ENCODE results near the gene ACOX1. TPM values are rescaled to one million over a fixed set of nuclear protein-coding genes. Genes with fewer than 3 reads are reported as not detected.

ACOX1 gene
- total RNA-seq, 1 donor from 2014 or later: 64.6 TPM

DNA sequence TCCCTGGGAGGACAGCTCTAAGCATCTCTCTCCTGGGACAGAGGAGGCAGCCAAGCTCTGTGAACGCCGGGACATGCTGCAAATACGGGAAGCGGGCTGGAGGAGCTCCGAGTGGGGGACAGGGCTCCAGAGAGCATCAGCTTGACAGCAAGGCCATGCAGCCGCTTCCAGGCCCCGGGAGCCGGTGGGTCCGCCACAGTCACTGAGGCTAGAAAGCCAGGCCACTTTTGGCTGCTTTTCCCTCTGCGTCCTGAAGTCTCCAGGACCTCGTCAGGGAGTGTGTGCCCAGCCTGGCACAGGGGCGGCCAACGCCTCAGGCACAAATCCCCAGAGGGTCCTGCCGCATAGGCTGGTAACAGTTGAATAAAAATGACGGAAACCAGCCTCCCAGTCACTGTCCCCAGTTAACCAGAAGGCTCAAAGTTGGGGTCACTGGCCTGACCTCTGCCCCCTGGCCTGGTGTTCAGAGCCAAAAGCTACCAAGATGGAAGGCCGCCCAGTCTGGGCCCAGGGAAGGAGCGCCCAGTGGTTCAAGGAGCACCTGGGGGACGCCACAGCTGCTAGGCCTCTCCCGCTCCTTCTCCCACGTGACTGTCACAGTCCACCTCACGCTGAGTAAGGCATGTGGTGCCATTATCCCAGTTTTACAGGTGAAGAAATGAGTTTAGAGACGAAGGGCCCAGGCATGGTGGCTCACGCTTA is 79.0 kb downstream of the ACOX1 start:
- intact Hi-C loops (cut with DNase I): no loop called here
- ATAC-seq: no peak
- DNase-seq (ENCODE audit: low spot score): no peak

DNA sequence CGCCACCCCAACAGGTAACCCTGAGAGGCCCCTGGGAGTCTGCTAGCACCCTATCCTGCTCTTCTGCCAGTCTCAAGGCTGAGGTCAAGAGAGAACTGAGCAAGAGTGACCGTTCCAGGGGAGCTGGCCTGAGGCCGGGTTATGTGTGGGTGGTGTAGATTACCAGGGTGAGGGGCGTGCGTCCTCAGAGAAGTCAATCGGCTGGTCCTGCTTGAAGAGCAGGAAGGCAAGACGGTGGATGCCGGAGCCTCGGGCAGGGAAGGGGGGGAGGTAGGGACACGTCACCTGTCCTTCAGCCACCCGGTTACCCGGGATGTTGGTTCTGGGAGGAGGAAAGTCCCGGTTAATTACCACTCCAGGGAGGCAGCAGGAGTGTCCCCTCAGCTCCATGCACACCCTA is 79.6 kb downstream of the ACOX1 start:
- intact Hi-C loops (cut with DNase I): no loop called here
- no peak for DNase-seq (ENCODE audit: low spot score)
- ATAC-seq: no peak

- DNase-seq (ENCODE audit: low spot score) (no peak), ATAC-seq (no peak)
- intact Hi-C loops (cut with DNase I): no loop called here
These were observed 80.2 kb downstream of the ACOX1 start for GRCh38 chr17:75898791-75899190.

- ATAC-seq (no peak), DNase-seq (ENCODE audit: low spot score) (no peak)
- intact Hi-C loops (cut with DNase I): no loop called here
These were observed 80.9 kb downstream of the ACOX1 start for GRCh38 chr17:75898065-75898464.

GRCh38 chr17:75897160-75898019 is 81.6 kb downstream of the ACOX1 start:
- ATAC-seq: peak; percentile 3
- intact Hi-C loops (cut with DNase I): no loop called here
- DNase-seq (ENCODE audit: low spot score): no peak

GRCh38 chr17:75896415-75897159 is 82.4 kb downstream of the ACOX1 start, which contains the start of gene TRIM65:
Gene TRIM65, minus strand, starts transcription at chr17:75896951. Its CDS starts 14 bp downstream, at chr17:75896937.
- DNase-seq (ENCODE audit: low spot score) (peak; percentile 91), ATAC-seq (peak; percentile 78)
- intact Hi-C loops (cut with DNase I): no loop called here

DNA sequence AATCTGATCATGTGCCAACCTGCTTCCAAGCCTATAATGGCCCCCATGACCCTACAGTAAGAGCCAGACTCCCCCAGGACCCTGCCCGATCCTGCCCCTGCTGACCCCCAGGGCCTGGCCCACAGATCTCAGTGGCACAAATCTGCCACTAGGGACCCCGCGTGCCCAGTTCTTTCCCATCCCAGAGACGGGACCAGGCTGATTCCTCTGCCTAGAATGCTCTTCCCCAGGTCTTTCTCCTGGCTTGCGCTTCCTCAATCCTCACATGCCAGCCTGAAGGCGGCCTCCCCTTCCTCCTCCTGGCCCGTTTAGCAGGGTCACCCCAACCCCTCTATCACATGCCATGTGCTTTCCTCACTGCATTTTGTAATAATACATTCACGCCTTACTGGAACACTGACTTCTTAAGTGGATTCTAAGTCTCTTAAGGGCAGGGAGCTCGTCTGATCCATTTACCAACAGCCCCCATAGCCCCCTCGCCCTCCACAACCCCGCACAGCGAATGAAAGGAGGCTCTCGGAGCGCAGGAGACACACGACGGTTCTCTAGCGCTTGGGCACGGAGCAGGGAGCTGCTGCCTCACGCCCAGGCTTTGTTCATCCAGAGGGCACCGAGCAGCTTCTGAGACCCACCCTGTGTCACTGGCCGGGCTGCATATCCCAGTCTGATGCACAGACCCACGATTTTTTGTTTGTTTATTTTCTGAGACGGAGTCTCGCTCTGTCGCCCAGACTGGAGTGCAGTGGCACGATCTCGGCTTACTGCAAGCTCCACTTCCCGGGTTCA is 83.4 kb downstream of the ACOX1 start:
- DNase-seq (ENCODE audit: low spot score): no peak

DNA sequence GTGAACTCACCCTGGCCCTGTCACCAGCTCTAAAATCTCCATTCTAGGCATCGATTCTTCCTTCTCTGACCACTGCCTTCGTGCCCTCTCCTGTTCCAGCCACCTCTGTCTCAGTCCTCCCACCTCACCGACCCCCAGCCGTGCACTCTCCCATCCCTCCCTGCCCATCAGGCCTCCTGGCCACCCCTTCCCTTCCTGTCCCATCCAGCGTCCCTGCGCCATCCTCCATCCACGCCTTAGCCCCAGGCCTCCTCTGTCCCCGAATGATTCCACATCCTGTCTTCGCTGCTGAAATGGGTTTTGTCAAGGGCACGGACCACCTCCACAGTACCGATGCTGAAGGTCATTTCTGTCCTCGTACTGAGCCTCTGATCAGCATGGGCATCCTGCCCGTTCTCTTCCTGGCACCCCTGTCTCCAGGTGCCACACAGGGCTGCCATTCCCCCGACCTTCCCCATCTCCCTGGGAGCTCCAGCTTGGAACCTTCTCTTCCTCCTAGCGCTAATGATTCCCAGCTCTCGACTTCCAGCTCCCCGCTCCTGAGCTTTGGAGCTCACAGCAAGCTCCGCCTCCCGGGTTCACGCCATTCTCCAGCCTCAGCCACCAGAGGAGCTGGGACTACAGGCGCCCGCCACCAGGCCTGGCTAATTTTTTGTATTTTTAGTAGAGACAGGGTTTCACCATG is 84.8 kb downstream of the ACOX1 start:
- DNase-seq (ENCODE audit: low spot score) (no peak), ATAC-seq (peak; percentile 10)
- intact Hi-C loops (cut with DNase I): no loop called here

More for the DNA sequence above, 83.4 kb downstream of the ACOX1 start:
- intact Hi-C loops (cut with DNase I): no loop called here
- ATAC-seq: peak; percentile 6

DNA sequence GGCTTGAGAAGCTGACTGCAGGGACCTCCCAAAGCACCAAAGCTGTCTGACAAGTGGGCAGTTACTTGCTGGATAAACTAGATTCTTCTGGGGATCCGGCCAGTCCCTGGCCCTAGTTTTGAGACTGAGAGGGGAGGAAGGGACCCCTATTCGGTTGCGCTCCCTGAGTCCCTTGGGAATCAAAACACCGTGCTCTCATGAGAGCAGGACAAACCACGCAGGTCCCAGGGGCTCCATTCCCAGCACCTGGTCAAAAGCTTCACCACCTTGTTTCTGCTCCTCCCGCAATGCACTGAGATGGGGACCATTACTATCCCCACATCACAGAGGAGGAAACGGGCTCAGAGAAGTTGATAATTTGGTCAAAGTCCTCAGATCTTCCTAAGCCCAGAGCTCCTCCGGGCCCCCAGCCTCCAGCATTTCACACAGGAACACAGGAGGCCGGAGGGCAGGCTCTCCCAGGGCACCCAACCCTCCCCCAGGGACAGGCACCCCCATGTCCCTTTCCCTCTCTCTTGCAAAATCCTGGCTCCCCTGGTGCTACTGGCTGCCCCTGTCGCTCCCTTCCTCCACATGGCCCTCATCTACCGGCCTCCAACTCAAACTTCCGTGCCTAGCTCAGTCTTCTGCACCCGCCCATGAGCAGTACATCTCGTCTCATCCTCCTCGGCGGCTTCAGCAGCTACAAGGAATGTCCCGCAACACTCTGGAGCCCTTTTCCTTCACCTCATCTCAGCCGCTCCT is 85.5 kb downstream of the ACOX1 start:
- no peak for DNase-seq (ENCODE audit: low spot score)
- ATAC-seq: no peak
- intact Hi-C loops (cut with DNase I): no loop called here

GRCh38 chr17:75892556-75893224 is 86.3 kb downstream of the ACOX1 start:
- intact Hi-C loops (cut with DNase I): no loop called here
- no peak for DNase-seq (ENCODE audit: low spot score)

DNA sequence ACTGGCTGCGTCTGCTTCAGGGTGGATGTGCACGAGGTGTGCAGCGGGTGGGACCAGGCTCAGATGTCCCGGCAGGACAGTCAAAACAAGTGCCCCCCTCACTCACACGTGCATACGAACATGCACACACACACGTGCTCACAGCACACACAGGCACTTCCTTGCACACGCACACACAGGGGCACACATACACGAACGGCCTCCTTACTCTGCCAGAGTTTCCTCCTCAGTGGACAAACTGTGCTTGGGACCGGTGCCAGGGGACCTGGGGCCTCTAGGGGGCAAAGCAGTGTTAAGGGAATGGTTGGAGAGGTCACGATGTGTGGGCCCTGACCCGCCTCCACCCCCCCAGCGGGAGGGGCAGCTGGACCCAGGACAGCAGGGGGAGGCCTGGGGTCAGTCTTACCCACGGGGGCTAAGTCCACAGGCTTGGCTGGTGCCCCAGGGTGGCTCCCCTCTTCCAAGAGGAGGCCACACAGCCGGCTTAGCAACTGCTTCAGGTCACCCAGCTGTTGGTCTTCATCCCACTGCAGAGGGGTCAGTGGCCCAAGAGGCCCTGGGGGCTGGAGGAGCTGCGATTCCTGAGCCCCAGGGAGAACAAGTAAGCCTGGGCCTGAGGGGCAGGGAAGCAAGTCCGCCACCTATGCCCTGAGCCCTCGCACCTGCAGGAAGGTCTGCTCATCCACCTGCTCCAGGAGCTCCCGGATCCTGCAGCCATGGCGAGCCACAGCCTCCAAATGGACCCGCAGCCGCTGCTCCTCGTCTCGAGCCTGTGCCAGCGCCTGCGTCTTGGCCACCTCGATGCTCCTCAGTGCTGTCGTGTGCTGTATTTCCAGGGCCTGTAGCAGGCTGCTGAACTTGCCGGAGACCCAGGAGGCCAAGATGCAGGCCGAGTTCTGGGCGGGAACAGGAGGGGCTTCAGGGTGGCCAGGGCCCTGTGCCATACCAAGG is 87.1 kb downstream of the ACOX1 start:
- intact Hi-C loops (cut with DNase I): no loop called here
- ATAC-seq: no peak
- DNase-seq (ENCODE audit: low spot score): no peak

More at GRCh38 chr17:75892556-75893224, 86.3 kb downstream of the ACOX1 start:
- no peak for ATAC-seq

Other genes starting within 250 kb of the ACOX1 start
- 23.7 TPM for gene GALK1, start 214.0 kb downstream of the ACOX1 start, total RNA-seq
- gene UNK, start 194.4 kb downstream of the ACOX1 start, total RNA-seq: 41.4 TPM
- 30.9 TPM for gene UNC13D, start 134.8 kb downstream of the ACOX1 start, total RNA-seq
- gene WBP2, start 123.8 kb downstream of the ACOX1 start, total RNA-seq: 156 TPM
- 50.7 TPM for gene TRIM47, start 100.6 kb downstream of the ACOX1 start, total RNA-seq
- 24.7 TPM for gene TRIM65, start 82.2 kb downstream of the ACOX1 start, total RNA-seq
- gene MRPL38, start 74.3 kb downstream of the ACOX1 start, total RNA-seq: 73.6 TPM
- gene FBF1, start 38.1 kb downstream of the ACOX1 start, total RNA-seq: 18.5 TPM
- 8.1 TPM for gene TEN1, start 74 bp upstream of the ACOX1 start, total RNA-seq
- gene CDK3, start 21.7 kb upstream of the ACOX1 start, total RNA-seq: 5.2 TPM
- 1.2 TPM for gene EVPL, start 48.1 kb upstream of the ACOX1 start, total RNA-seq
- gene SRP68, start 93.4 kb upstream of the ACOX1 start, total RNA-seq: 65.1 TPM
- not detected for gene GALR2, start 95.6 kb upstream of the ACOX1 start, total RNA-seq
- gene ZACN, start 100.0 kb upstream of the ACOX1 start, total RNA-seq: not detected
- 125 TPM for gene EXOC7, start 124.6 kb upstream of the ACOX1 start, total RNA-seq
- 0.40 TPM for gene FOXJ1, start 162.1 kb upstream of the ACOX1 start, total RNA-seq